IMR-90 (cell line): ENCODE data around the gene FBXL16. TPM values are rescaled to one million over a fixed set of nuclear protein-coding genes. Genes with fewer than 3 reads are reported as not detected.

Experiments
- ATAC-seq: fragments of 200-7000 bp; cut with Tn5 transposase; 2 replicates; pipeline ENCODE4 v1.9.1; 2020; ENCODE audit warnings: low read depth, mild to moderate bottlenecking, moderate library complexity
- BruUV-seq: library from RNA; stranded (reverse); fragments of 400-500 nt; replicated peaks from 2 replicates; lab custom pipeline; 2021; lab: Mats Ljungman, UMichigan
- CTCF ChIA-PET: fragments of 300-600 bp; formaldehyde crosslinking; extraction: SDS; loops from one replicate; lab custom pipeline; 2021; ENCODE audit warnings: antibody characterized with exemption; lab: Yijun Ruan, JAX
- POLR2A ChIA-PET: fragments of 300-600 bp; sonication (Branson Sonifier 250); formaldehyde crosslinking; loops from one replicate; lab custom pipeline; 2022; ENCODE audit warnings: antibody characterized with exemption; ENCODE audit not compliant: unreplicated experiment; lab: Charles Lee
- DNase-seq: peaks from one replicate; pipeline ENCODE4 v3.0.0; 2013
- H2AFZ ChIP-seq: replicated peaks from 2 replicates; pipeline ENCODE3; 2013; ENCODE audit warnings: low read length, mild to moderate bottlenecking; ENCODE audit not compliant: poor library complexity
- H2AK5ac ChIP-seq: 2 replicates; pipeline ENCODE4 v1.6.1; 2013; ENCODE audit warnings: low read depth, low read length, inconsistent platforms
- H2AK9ac ChIP-seq: replicated peaks from 2 replicates; pipeline ENCODE3; 2013; ENCODE audit warnings: mild to moderate bottlenecking, low read depth, low read length, moderate library complexity; ENCODE audit not compliant: poor library complexity
- H2BK120ac ChIP-seq: 2 replicates; pipeline ENCODE4 v1.6.1; 2013; ENCODE audit warnings: low read depth, low read length, inconsistent platforms
- H2BK15ac ChIP-seq: 3 replicates; pipeline ENCODE4 v1.6.1; 2013; ENCODE audit warnings: low read depth, low read length, inconsistent platforms
- H2BK20ac ChIP-seq: 2 replicates; pipeline ENCODE4 v1.6.1; 2013; ENCODE audit warnings: low read depth, mild to moderate bottlenecking, inconsistent platforms, low read length, moderate library complexity
- H2BK5ac ChIP-seq: 2 replicates; pipeline ENCODE4 v1.6.1; 2013; ENCODE audit warnings: mild to moderate bottlenecking, low read depth, low read length, inconsistent platforms; ENCODE audit not compliant: poor library complexity, severe bottlenecking
- H3K14ac ChIP-seq: replicated peaks from 2 replicates; pipeline ENCODE4 v1.6.1; 2013; ENCODE audit warnings: low read depth, low read length, inconsistent platforms
- H3K18ac ChIP-seq: 2 replicates; pipeline ENCODE4 v1.6.1; 2013; ENCODE audit warnings: low read depth, low read length, control low read depth
- H3K23ac ChIP-seq: 2 replicates; pipeline ENCODE4 v1.6.1; 2013; ENCODE audit warnings: low read depth, low read length, inconsistent platforms
- H3K27ac ChIP-seq: 2 replicates; pipeline ENCODE4 v1.5.1; 2013; ENCODE audit warnings: mild to moderate bottlenecking, control low read depth, low read length; ENCODE audit not compliant: insufficient read depth
- H3K27me3 ChIP-seq: 2 replicates; pipeline ENCODE4 v1.6.1; 2013; ENCODE audit warnings: low read length; ENCODE audit not compliant: control insufficient read depth, insufficient read depth
- H3K36me3 ChIP-seq: 2 replicates; pipeline ENCODE4 v1.6.1; 2013; ENCODE audit warnings: low read length, mixed read lengths; ENCODE audit not compliant: control insufficient read depth, insufficient read depth
- H3K4ac ChIP-seq: 2 replicates; pipeline ENCODE4 v1.6.1; 2013; ENCODE audit warnings: low read depth, low read length, inconsistent platforms
- H3K4me1 ChIP-seq: 2 replicates; pipeline ENCODE4 v1.6.1; 2013; ENCODE audit warnings: low read length, mixed read lengths; ENCODE audit not compliant: control insufficient read depth, insufficient read depth
- H3K4me2 ChIP-seq: 2 replicates; pipeline ENCODE4 v1.6.1; 2013; ENCODE audit warnings: low read depth, mild to moderate bottlenecking, control low read depth, low read length, moderate library complexity
- H3K4me3 ChIP-seq: 2 replicates; pipeline ENCODE4 v1.5.1; 2013; ENCODE audit warnings: low read depth, mild to moderate bottlenecking, control low read depth, low read length, moderate library complexity; ENCODE audit not compliant: insufficient read depth
- H3K56ac ChIP-seq: 2 replicates; pipeline ENCODE4 v1.6.1; 2013; ENCODE audit warnings: low read length, inconsistent platforms; ENCODE audit not compliant: insufficient read depth; ENCODE audit errors: extremely low read depth
- H3K79me1 ChIP-seq, 2 experiments: 2 replicates each; pipeline ENCODE4 v1.6.1; 2013; ENCODE audit warnings: low read length in 2 of 2, inconsistent platforms in 1 of 2, low read depth in 1 of 2
- H3K9ac ChIP-seq: 2 replicates; pipeline ENCODE4 v1.6.1; 2013; ENCODE audit warnings: low read depth, low read length, control low read depth
- H3K9me1 ChIP-seq: 2 replicates; pipeline ENCODE4 v1.6.1; 2013; ENCODE audit warnings: low read length, inconsistent platforms; ENCODE audit not compliant: insufficient read depth
- H3K9me3 ChIP-seq: 2 replicates; pipeline ENCODE4 v1.6.1; 2013; ENCODE audit warnings: low read length; ENCODE audit not compliant: control insufficient read depth, insufficient read depth
- H4K20me1 ChIP-seq: 2 replicates; pipeline ENCODE4 v1.6.1; 2013; ENCODE audit warnings: low read length, inconsistent platforms; ENCODE audit not compliant: insufficient read depth
- H4K5ac ChIP-seq: 2 replicates; pipeline ENCODE4 v1.6.1; 2013; ENCODE audit warnings: mild to moderate bottlenecking, low read depth, low read length, control low read depth
- H4K8ac ChIP-seq, 2 experiments: 2 replicates each; pipeline ENCODE4 v1.6.1; 2013; ENCODE audit warnings: low read depth in 2 of 2, low read length in 2 of 2, control low read depth in 1 of 2, inconsistent platforms in 1 of 2
- H4K91ac ChIP-seq: 2 replicates; pipeline ENCODE4 v1.6.1; 2013; ENCODE audit warnings: low read depth, low read length, inconsistent platforms; ENCODE audit not compliant: insufficient read depth
- CEBPB ChIP-seq: IDR thresholded peaks from 2 replicates; pipeline ENCODE4 v1.6.1; 2012; ENCODE audit warnings: low read depth, low read length, improper control_type of control experiment
- NFE2L2 ChIP-seq: fragments of 150-350 bp; IDR thresholded peaks from 2 replicates; pipeline ENCODE4 v1.6.1; 2016; ENCODE audit warnings: low read depth, mild to moderate bottlenecking, low read length
- RFX5 ChIP-seq: IDR thresholded peaks from 2 replicates; pipeline ENCODE4 v1.8.0; 2012; ENCODE audit warnings: low read depth, mild to moderate bottlenecking, low read length, moderate library complexity
- WGBS, 2 experiments: methylation state at CpG; one replicate each; pipeline versions ENCODE4 v1.1.5 to v1.1.7; 2013; ENCODE audit warnings: missing lambda C conversion rate in 2 of 2; ENCODE audit not compliant: insufficient read length in 1 of 2; ENCODE audit errors: extremely low coverage in 2 of 2; 5-methylcytosine and 5-hydroxymethylcytosine counted together
- dilution Hi-C: fragments of 300-500 bp; cut with HindIII; formaldehyde crosslinking; loops from one replicate; pipeline ENCODE4 v1.14.3; 2018; ENCODE audit warnings: low sequenced_read_pairs; ENCODE audit not compliant: unreplicated experiment
- in situ Hi-C: fragments of 300-500 bp; cut with MboI; formaldehyde crosslinking; loops from 3 replicates; pipeline ENCODE4 v1.14.3; 2019; ENCODE audit warnings: low sequenced_read_pairs, inconsistent platforms, mixed read lengths
- intact Hi-C: fragments of 100-400 bp; cut with micrococcal nuclease; formaldehyde crosslinking; loops from 2 replicates; pipeline ENCODE4 v1.10.0; 2022
- polyA plus RNA-seq, 3 experiments: library from polyadenylated mRNA; depleted of rRNA; stranded (reverse); fragments of >200 nt; gene quantifications; 2 replicates each; pipeline ENCODE4 v1.2.3, GENCODE V29; 2012; ENCODE audit warnings: low replicate concordance in 1 of 3
- total RNA-seq: library from RNA; depleted of rRNA; stranded (reverse); fragments of >200 nt; gene quantifications from 2 replicates; pipeline ENCODE4 v1.2.3, GENCODE V29; 2012
- TF ChIP-seq, protein P1 (sequence below): fragments of 150-350 bp; IDR thresholded peaks from 2 replicates; pipeline ENCODE4 v1.6.1; 2016; ENCODE audit warnings: low read depth, mild to moderate bottlenecking, low read length, moderate library complexity, borderline replicate concordance

The FBXL16 gene
- total and polyA plus RNA-seq, 2 of the 4 experiments (the other 2 are of a cell fraction) = 0.18 to 2.2 TPM

DNA sequence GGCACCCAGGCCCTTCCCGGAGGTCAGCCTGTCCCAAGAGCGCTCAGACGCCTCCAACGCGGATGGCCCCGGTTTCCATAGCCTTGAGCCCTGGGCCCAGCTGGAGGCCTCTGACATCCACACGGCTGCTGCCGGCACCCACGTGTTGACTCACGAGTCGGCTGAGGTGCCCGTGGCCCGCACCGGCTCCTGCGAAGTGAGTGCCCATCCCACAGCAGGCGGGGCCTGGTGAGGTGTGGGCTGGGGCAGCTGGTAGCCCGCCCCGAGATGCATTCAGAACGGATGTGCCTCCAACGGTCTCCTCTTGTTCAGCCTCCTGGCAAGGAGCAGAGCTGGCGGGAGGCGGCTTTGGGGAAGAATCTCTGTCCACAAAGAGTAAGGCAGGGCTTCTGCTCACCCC lies 53.8 kb downstream of the FBXL16 start:
- H3K27me3 ChIP-seq = no peaks in the 10 kb centered on the region
- WGBS, 2 experiments = 87% methylated on average over 17 of the region's 22 CpGs; no CpG with 5 or more reads in 1 of the 2 experiments
- dilution Hi-C loops = no loop called here
- ATAC-seq (no peak), DNase-seq (no peak)
- H4K8ac ChIP-seq = no peak overlapping the region
- H2AK9ac ChIP-seq = no peak overlapping the region
- peaks cover 3% of the 10 kb centered on the region; the same call in 1 of the 2 replicates for H3K36me3 ChIP-seq
- no peak overlapping the region for H3K56ac ChIP-seq
- H4K91ac ChIP-seq = no peak overlapping the region
- ChIA-PET CTCF (no interaction called here), POLR2A (no interaction called here)
- no peak overlapping the region for H4K5ac ChIP-seq
- H2AFZ ChIP-seq = no peak overlapping the region
- in situ Hi-C loops = no loop called here
- no peak overlapping the region for H2BK120ac ChIP-seq
- TF ChIP-seq CEBPB (no peak), RFX5 (no peak), NFE2L2 (no peak)
- TF ChIP-seq, protein P1, sequence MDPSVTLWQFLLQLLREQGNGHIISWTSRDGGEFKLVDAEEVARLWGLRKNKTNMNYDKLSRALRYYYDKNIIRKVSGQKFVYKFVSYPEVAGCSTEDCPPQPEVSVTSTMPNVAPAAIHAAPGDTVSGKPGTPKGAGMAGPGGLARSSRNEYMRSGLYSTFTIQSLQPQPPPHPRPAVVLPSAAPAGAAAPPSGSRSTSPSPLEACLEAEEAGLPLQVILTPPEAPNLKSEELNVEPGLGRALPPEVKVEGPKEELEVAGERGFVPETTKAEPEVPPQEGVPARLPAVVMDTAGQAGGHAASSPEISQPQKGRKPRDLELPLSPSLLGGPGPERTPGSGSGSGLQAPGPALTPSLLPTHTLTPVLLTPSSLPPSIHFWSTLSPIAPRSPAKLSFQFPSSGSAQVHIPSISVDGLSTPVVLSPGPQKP = no peak
- no peak overlapping the region for H3K9ac ChIP-seq
- peaks cover 12% of the 10 kb centered on the region; the same call in 1 of the 2 replicates for H3K9me1 ChIP-seq
- H3K79me1 ChIP-seq = peaks cover 10 to 31% of the 10 kb centered on the region in 2 experiments; a peak in 3 of 4 replicates
- no TSS peak for BruUV-seq
- H3K4me3 ChIP-seq = no peak overlapping the region
- peaks cover 12% of the 10 kb centered on the region for H3K4me1 ChIP-seq
- no peak overlapping the region for H2BK15ac ChIP-seq
- H2BK5ac ChIP-seq = no peak overlapping the region
- no peak overlapping the region for H2BK20ac ChIP-seq
- H3K14ac ChIP-seq = no peak overlapping the region
- no peak overlapping the region for H3K4ac ChIP-seq
- no peak overlapping the region for H3K23ac ChIP-seq
- H2AK5ac ChIP-seq = no peak overlapping the region
- H3K9me3 ChIP-seq = no peaks in the 10 kb centered on the region
- no peaks in the 10 kb centered on the region for H4K20me1 ChIP-seq
- no peak overlapping the region for H3K4me2 ChIP-seq
- no peak overlapping the region for H3K27ac ChIP-seq
- intact Hi-C loops = no loop called here
- no peak overlapping the region for H3K18ac ChIP-seq
